Lower lobe of right lung (tissue), 2 donors: ENCODE results near the gene ARID1B. TPM values are rescaled to one million over a fixed set of nuclear protein-coding genes. Genes with fewer than 3 reads are reported as not detected.

Experiments used
- ATAC-seq, 2 donors: fragments of 200-7000 bp; cut with Tn5 transposase; one replicate each; pipeline ENCODE4 v1.9.1; 2020 to 2022; ENCODE audit warnings: mild to moderate bottlenecking in 2 of 2, moderate library complexity in 2 of 2
- DNase-seq: peaks from one replicate; pipeline ENCODE4 v3.0.0-alpha.2; 2020
- H3K27ac ChIP-seq: fragments of 200-600 bp; one replicate; pipeline ENCODE4 v1.8.0; 2022
- H3K27me3 ChIP-seq: fragments of 200-600 bp; one replicate; pipeline ENCODE4 v1.8.0; 2022; ENCODE audit warnings: low read depth
- H3K36me3 ChIP-seq: fragments of 200-600 bp; one replicate; pipeline ENCODE4 v1.8.0; 2022; ENCODE audit warnings: mild to moderate bottlenecking
- H3K4me1 ChIP-seq: fragments of 200-600 bp; one replicate; pipeline ENCODE4 v1.8.0; 2022
- H3K4me3 ChIP-seq: fragments of 200-600 bp; one replicate; pipeline ENCODE4 v1.8.0; 2022; ENCODE audit warnings: mild to moderate bottlenecking
- H3K9me3 ChIP-seq: fragments of 200-600 bp; one replicate; pipeline ENCODE4 v1.8.0; 2022
- CTCF ChIP-seq: fragments of 200-600 bp; IDR thresholded peaks from one replicate; pipeline ENCODE4 v1.8.0; 2022; ENCODE audit warnings: antibody characterized with exemption, mild to moderate bottlenecking
- intact Hi-C: fragments of 100-400 bp; cut with DNase I; formaldehyde crosslinking; loops from one replicate; pipeline ENCODE4 v1.11.0; 2022
- total RNA-seq: library from RNA; stranded (reverse); fragmentation: NEBNext Ultra II Directional; extraction: Animal tissue kit (Norgen Biotek cat#: 25700); gene quantifications from one replicate; pipeline ENCODE4 v1.2.1, GENCODE V29; 2021
- donor health status: DM: no; HTN: yes; CAD: no; lungs with severe emphysema.

The ARID1B gene
- total RNA-seq, 1 donor from 2014 or later, result 95.5 TPM

GRCh38 chr6:156839591-156840001 lies 62.4 kb downstream of the ARID1B start:
- Histone ChIP-seq H3K36me3 (peaks cover 11% of the 10 kb centered on the region), H3K27ac (no peak overlapping the region), H3K9me3 (no peaks in the 10 kb centered on the region), H3K27me3 (no peaks in the 10 kb centered on the region), H3K4me1 (peaks cover 55% of the 10 kb centered on the region), H3K4me3 (no peak overlapping the region)
- peak in 1 of 2 donors; percentile 31 for ATAC-seq
- no peak for DNase-seq
- intact Hi-C loops, result no loop called here
- no peak for TF ChIP-seq CTCF

GRCh38 chr6:156840136-156840535 lies 63.0 kb downstream of the ARID1B start:
- H3K27me3 ChIP-seq, result no peaks in the 10 kb centered on the region
- H3K4me3 ChIP-seq, result no peak overlapping the region
- peaks cover 11% of the 10 kb centered on the region for H3K36me3 ChIP-seq
- TF ChIP-seq CTCF, result no peak
- H3K4me1 ChIP-seq, result peaks cover 59% of the 10 kb centered on the region
- H3K27ac ChIP-seq, result peak overlapping the region; percentile 10
- intact Hi-C loops, result no loop called here
- no peak for DNase-seq
- no peaks in the 10 kb centered on the region for H3K9me3 ChIP-seq
- no peak for ATAC-seq

GRCh38 chr6:156840606-156841005 lies 63.4 kb downstream of the ARID1B start:
- Histone ChIP-seq H3K36me3 (peaks cover 11% of the 10 kb centered on the region), H3K4me1 (peaks cover 64% of the 10 kb centered on the region), H3K4me3 (no peak overlapping the region), H3K27ac (no peak overlapping the region), H3K27me3 (no peaks in the 10 kb centered on the region), H3K9me3 (no peaks in the 10 kb centered on the region)
- intact Hi-C loops, result no loop called here
- no peak for ATAC-seq
- TF ChIP-seq CTCF, result no peak
- no peak for DNase-seq

GRCh38 chr6:156841508-156841907 lies 64.3 kb downstream of the ARID1B start:
- no peak for ATAC-seq
- no peaks in the 10 kb centered on the region for H3K9me3 ChIP-seq
- TF ChIP-seq CTCF, result no peak
- no peak overlapping the region for H3K4me3 ChIP-seq
- peaks cover 2% of the 10 kb centered on the region for H3K36me3 ChIP-seq
- no peak for DNase-seq
- H3K27me3 ChIP-seq, result no peaks in the 10 kb centered on the region
- H3K4me1 ChIP-seq, result peaks cover 73% of the 10 kb centered on the region
- no peak overlapping the region for H3K27ac ChIP-seq
- intact Hi-C loops, result no loop called here

GRCh38 chr6:156842598-156843250 lies 65.5 kb downstream of the ARID1B start:
- Histone ChIP-seq H3K4me3 (no peak overlapping the region), H3K4me1 (peaks cover 85% of the 10 kb centered on the region), H3K36me3 (no peaks in the 10 kb centered on the region), H3K9me3 (no peaks in the 10 kb centered on the region), H3K27ac (no peak overlapping the region), H3K27me3 (no peaks in the 10 kb centered on the region)
- peak; percentile 54 to 65 for ATAC-seq
- TF ChIP-seq CTCF, result no peak
- no peak for DNase-seq
- intact Hi-C loops, result no loop called here
